ENCODE measurements around the gene MICAL2.

Gene MICAL2

GRCh38 chr11:12284316-12285050, 174.1 kb downstream of the MICAL2 start:
- no peak overlapping the region for H3K4me3 ChIP-seq
- in situ Hi-C loops (cut with MboI; ENCODE audit: low sequenced_read_pairs), result loop anchor here (10.0 kb wide), 1 partner anchor 490 kb away; no protein-coding TSS in a partner anchor
- no peaks in the 10 kb centered on the region for H3K9me3 ChIP-seq
- DNase-seq (ENCODE audit: low spot score in 2 of 2), result no peak
- H3K27me3 ChIP-seq (ENCODE audit: low read depth), result peaks cover 4% of the 10 kb centered on the region; the same call in 1 of the 2 replicates
- no peaks in the 10 kb centered on the region for H3K36me3 ChIP-seq (replicated peaks)
- H3K4me1 ChIP-seq, result peaks cover 11% of the 10 kb centered on the region

- H3K36me3 ChIP-seq (replicated peaks), result no peaks in the 10 kb centered on the region
- H3K4me1 ChIP-seq, result peaks cover 11% of the 10 kb centered on the region
- no peak for DNase-seq (ENCODE audit: low spot score in 2 of 2)
- peaks cover 4% of the 10 kb centered on the region; the same call in 1 of the 2 replicates for H3K27me3 ChIP-seq (ENCODE audit: low read depth)
- H3K4me3 ChIP-seq, result no peak overlapping the region
- no peaks in the 10 kb centered on the region for H3K9me3 ChIP-seq
- in situ Hi-C loops (cut with MboI; ENCODE audit: low sequenced_read_pairs), result loop anchor here (10.0 kb wide), 1 partner anchor 490 kb away; no protein-coding TSS in a partner anchor
Measured at GRCh38 chr11:12285106-12285505, 174.7 kb downstream of the MICAL2 start.

GRCh38 chr11:12285811-12286222, 175.4 kb downstream of the MICAL2 start:
- DNase-seq (ENCODE audit: low spot score in 2 of 2), result no peak

GRCh38 chr11:12286606-12287005, 176.2 kb downstream of the MICAL2 start:
- no peak for DNase-seq (ENCODE audit: low spot score in 2 of 2)
- Histone ChIP-seq H3K27me3 (ENCODE audit: low read depth) (peaks cover 4% of the 10 kb centered on the region; the same call in 1 of the 2 replicates), H3K4me1 (peaks cover 11% of the 10 kb centered on the region), H3K4me3 (no peak overlapping the region), H3K36me3 (replicated peaks) (no peaks in the 10 kb centered on the region), H3K9me3 (no peaks in the 10 kb centered on the region)
- in situ Hi-C loops (cut with MboI; ENCODE audit: low sequenced_read_pairs), result loop anchor here (10.0 kb wide), 1 partner anchor 492 kb away; no protein-coding TSS in a partner anchor

More at GRCh38 chr11:12285811-12286222, 175.4 kb downstream of the MICAL2 start:
- peaks cover 4% of the 10 kb centered on the region; the same call in 1 of the 2 replicates for H3K27me3 ChIP-seq (ENCODE audit: low read depth)
- no peaks in the 10 kb centered on the region for H3K36me3 ChIP-seq (replicated peaks)
- H3K9me3 ChIP-seq, result no peaks in the 10 kb centered on the region
- no peak overlapping the region for H3K4me3 ChIP-seq
- in situ Hi-C loops (cut with MboI; ENCODE audit: low sequenced_read_pairs), result loop anchor here (10.0 kb wide), 1 partner anchor 491 kb away; no protein-coding TSS in a partner anchor
- peaks cover 11% of the 10 kb centered on the region for H3K4me1 ChIP-seq

GRCh38 chr11:12287009-12287373, 176.6 kb downstream of the MICAL2 start:
- no peaks in the 10 kb centered on the region for H3K9me3 ChIP-seq
- no peaks in the 10 kb centered on the region for H3K36me3 ChIP-seq (replicated peaks)
- in situ Hi-C loops (cut with MboI; ENCODE audit: low sequenced_read_pairs), result loop anchor here (10.0 kb wide), 1 partner anchor 492 kb away; no protein-coding TSS in a partner anchor
- H3K4me1 ChIP-seq, result peaks cover 11% of the 10 kb centered on the region
- no peak overlapping the region for H3K4me3 ChIP-seq
- no peak for DNase-seq (ENCODE audit: low spot score in 2 of 2)
- peaks cover 4% of the 10 kb centered on the region; the same call in 1 of the 2 replicates for H3K27me3 ChIP-seq (ENCODE audit: low read depth)

GRCh38 chr11:12287374-12288211, 177.2 kb downstream of the MICAL2 start:
- in situ Hi-C loops (cut with MboI; ENCODE audit: low sequenced_read_pairs), result loop anchor here (10.0 kb wide), 1 partner anchor 493 kb away; no protein-coding TSS in a partner anchor
- Histone ChIP-seq H3K4me3 (no peak overlapping the region), H3K9me3 (no peaks in the 10 kb centered on the region), H3K4me1 (peaks cover 11% of the 10 kb centered on the region), H3K27me3 (ENCODE audit: low read depth) (peaks cover 4% of the 10 kb centered on the region; the same call in 1 of the 2 replicates), H3K36me3 (replicated peaks) (no peaks in the 10 kb centered on the region)
- peak; percentile 38 to 77 for DNase-seq (ENCODE audit: low spot score in 2 of 2)

GRCh38 chr11:12288212-12288930, 178.0 kb downstream of the MICAL2 start:
- H3K27me3 ChIP-seq (ENCODE audit: low read depth), result peaks cover 4% of the 10 kb centered on the region; the same call in 1 of the 2 replicates
- no peaks in the 10 kb centered on the region for H3K36me3 ChIP-seq (replicated peaks)
- H3K9me3 ChIP-seq, result no peaks in the 10 kb centered on the region
- H3K4me1 ChIP-seq, result peaks cover 11% of the 10 kb centered on the region
- no peak overlapping the region for H3K4me3 ChIP-seq
- in situ Hi-C loops (cut with MboI; ENCODE audit: low sequenced_read_pairs), result loop anchor here (10.0 kb wide), 1 partner anchor 494 kb away; no protein-coding TSS in a partner anchor
- DNase-seq (ENCODE audit: low spot score in 2 of 2), result peak; percentile 76 to 95

GRCh38 chr11:12288931-12289666, 178.7 kb downstream of the MICAL2 start:
- peaks cover 2% of the 10 kb centered on the region; the same call in 1 of the 2 replicates for H3K27me3 ChIP-seq (ENCODE audit: low read depth)
- DNase-seq (ENCODE audit: low spot score in 2 of 2), result no peak
- peaks cover 11% of the 10 kb centered on the region for H3K4me1 ChIP-seq
- no peaks in the 10 kb centered on the region for H3K36me3 ChIP-seq (replicated peaks)
- no peak overlapping the region for H3K4me3 ChIP-seq
- no peaks in the 10 kb centered on the region for H3K9me3 ChIP-seq
- in situ Hi-C loops (cut with MboI; ENCODE audit: low sequenced_read_pairs), result loop anchor here (10.0 kb wide), 1 partner anchor 494 kb away; no protein-coding TSS in a partner anchor

- H3K36me3 ChIP-seq (replicated peaks), result no peaks in the 10 kb centered on the region
- no peaks in the 10 kb centered on the region for H3K27me3 ChIP-seq (ENCODE audit: low read depth)
- in situ Hi-C loops (cut with MboI; ENCODE audit: low sequenced_read_pairs), result loop anchor here (10.0 kb wide), 1 partner anchor 495 kb away; no protein-coding TSS in a partner anchor
- peaks cover 8% of the 10 kb centered on the region for H3K4me1 ChIP-seq
- no peak for DNase-seq (ENCODE audit: low spot score in 2 of 2)
- H3K9me3 ChIP-seq, result no peaks in the 10 kb centered on the region
- no peak overlapping the region for H3K4me3 ChIP-seq
Measured at GRCh38 chr11:12289667-12290476, 179.5 kb downstream of the MICAL2 start.

GRCh38 chr11:12290477-12290922, 180.1 kb downstream of the MICAL2 start:
- Histone ChIP-seq H3K9me3 (no peaks in the 10 kb centered on the region), H3K4me3 (no peak overlapping the region)
- no peak for DNase-seq (ENCODE audit: low spot score in 2 of 2)

GRCh38 chr11:12291313-12291712, 180.9 kb downstream of the MICAL2 start:
- no peak for DNase-seq (ENCODE audit: low spot score in 2 of 2)
- Histone ChIP-seq H3K27me3 (ENCODE audit: low read depth) (no peaks in the 10 kb centered on the region), H3K36me3 (replicated peaks) (no peaks in the 10 kb centered on the region), H3K4me1 (peaks cover 8% of the 10 kb centered on the region), H3K4me3 (no peak overlapping the region), H3K9me3 (no peaks in the 10 kb centered on the region)
- in situ Hi-C loops (cut with MboI; ENCODE audit: low sequenced_read_pairs), result no loop called here

More at GRCh38 chr11:12290477-12290922, 180.1 kb downstream of the MICAL2 start:
- Histone ChIP-seq H3K4me1 (peaks cover 8% of the 10 kb centered on the region), H3K36me3 (replicated peaks) (no peaks in the 10 kb centered on the region), H3K27me3 (ENCODE audit: low read depth) (no peaks in the 10 kb centered on the region)
- in situ Hi-C loops (cut with MboI; ENCODE audit: low sequenced_read_pairs), result no loop called here

- H3K27me3 ChIP-seq (ENCODE audit: low read depth), result no peaks in the 10 kb centered on the region
- no peak overlapping the region for H3K4me3 ChIP-seq
- no peaks in the 10 kb centered on the region for H3K9me3 ChIP-seq
- no peaks in the 10 kb centered on the region for H3K36me3 ChIP-seq (replicated peaks)
- no peak for DNase-seq (ENCODE audit: low spot score in 2 of 2)
- H3K4me1 ChIP-seq, result peaks cover 8% of the 10 kb centered on the region
- in situ Hi-C loops (cut with MboI; ENCODE audit: low sequenced_read_pairs), result no loop called here
Measured at GRCh38 chr11:12291766-12292165, 181.4 kb downstream of the MICAL2 start.
